Nasal cavity respiratory epithelium epithelial cell of viscerocranial mucosa (primary cell): ENCODE results near the gene PARP2. TPM values are rescaled to one million over a fixed set of nuclear protein-coding genes. Genes with fewer than 3 reads are reported as not detected.

Experiments used
- total RNA-seq: library from RNA; depleted of rRNA; stranded (reverse); fragments of >200 nt; gene quantifications from 2 replicates; pipeline ENCODE4 v1.2.3, GENCODE V29; 2014

The PARP2 gene, protein sequence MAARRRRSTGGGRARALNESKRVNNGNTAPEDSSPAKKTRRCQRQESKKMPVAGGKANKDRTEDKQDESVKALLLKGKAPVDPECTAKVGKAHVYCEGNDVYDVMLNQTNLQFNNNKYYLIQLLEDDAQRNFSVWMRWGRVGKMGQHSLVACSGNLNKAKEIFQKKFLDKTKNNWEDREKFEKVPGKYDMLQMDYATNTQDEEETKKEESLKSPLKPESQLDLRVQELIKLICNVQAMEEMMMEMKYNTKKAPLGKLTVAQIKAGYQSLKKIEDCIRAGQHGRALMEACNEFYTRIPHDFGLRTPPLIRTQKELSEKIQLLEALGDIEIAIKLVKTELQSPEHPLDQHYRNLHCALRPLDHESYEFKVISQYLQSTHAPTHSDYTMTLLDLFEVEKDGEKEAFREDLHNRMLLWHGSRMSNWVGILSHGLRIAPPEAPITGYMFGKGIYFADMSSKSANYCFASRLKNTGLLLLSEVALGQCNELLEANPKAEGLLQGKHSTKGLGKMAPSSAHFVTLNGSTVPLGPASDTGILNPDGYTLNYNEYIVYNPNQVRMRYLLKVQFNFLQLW
- total RNA-seq = 9.9 and 10.7 TPM in 2 replicates

DNA sequence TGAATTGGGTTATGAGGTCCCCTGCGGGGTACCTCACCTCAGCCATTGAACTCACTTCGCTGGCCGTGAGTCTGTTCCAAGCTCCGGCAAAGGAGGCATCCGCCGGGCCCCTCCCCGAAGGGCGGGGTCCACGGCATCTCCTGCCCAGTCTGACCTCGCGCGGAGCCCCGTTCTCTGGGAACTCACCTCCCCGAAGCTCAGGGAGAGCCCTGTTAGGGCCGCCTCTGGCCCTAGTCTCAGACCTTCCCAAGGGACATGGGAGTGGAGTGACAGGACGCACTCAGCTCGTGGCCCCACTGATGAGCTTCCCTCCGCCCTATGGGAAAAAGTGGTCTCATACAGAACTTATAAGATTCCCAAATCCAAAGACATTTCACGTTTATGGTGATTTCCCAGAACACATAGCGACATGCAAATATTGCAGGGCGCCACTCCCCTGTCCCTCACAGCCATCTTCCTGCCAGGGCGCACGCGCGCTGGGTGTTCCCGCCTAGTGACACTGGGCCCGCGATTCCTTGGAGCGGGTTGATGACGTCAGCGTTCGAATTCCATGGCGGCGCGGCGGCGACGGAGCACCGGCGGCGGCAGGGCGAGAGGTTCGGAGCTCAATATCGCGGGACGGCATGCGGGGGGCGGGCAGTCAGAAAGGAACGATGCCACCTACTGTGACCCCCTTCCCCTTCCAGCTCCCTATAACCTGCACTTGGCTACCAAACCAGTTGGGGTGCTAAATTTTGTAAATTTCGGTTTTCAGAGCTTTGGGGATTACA is at the start of gene PARP2:
Gene PARP2, plus strand, starts transcription at position 544 of the 770 bp plus-strand sequence. Its CDS starts 7 bp downstream, at position 551.

DNA sequence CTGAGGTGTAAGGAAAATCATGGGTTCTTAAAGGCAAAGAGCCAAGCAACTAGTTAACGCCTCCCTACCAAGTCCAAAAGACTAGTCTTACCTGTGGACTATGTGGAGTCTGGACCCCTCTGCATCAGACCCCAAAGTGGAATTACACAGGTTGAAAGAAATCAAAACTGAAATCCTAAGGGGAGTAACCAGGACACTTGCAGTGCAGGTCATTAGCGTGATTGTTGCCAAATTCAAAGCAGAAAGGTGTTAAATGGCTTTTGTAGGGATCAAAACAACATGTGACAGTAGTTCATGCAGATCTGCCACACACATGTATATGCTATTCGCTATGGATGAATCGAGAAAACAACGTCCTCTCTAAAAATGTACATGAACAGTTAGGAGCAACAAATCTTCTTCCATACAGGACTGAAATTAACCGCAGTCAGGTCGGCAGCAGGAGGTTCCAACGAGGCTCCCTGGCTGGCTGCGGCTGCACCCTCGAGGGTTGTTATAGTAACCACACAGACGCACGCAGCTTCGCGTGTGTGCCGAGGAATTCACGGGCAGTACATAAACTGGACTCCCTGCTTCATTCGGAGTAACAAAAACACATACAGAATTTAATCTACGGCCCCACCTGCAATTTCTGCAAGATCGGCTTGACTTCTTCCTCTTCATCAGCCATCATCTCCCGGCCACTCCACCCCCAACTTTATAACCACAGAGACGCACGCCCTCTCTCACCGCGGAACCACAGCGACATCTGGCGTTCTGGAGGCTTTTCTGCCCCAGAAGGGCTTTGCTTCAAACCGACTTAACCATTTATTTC is 38.0 kb upstream of the PARP2 start, which contains the start of gene TTC5:
Gene TTC5, minus strand, starts transcription at position 687 of the 814 bp plus-strand sequence. Its CDS starts 14 bp downstream, at position 673.

DNA sequence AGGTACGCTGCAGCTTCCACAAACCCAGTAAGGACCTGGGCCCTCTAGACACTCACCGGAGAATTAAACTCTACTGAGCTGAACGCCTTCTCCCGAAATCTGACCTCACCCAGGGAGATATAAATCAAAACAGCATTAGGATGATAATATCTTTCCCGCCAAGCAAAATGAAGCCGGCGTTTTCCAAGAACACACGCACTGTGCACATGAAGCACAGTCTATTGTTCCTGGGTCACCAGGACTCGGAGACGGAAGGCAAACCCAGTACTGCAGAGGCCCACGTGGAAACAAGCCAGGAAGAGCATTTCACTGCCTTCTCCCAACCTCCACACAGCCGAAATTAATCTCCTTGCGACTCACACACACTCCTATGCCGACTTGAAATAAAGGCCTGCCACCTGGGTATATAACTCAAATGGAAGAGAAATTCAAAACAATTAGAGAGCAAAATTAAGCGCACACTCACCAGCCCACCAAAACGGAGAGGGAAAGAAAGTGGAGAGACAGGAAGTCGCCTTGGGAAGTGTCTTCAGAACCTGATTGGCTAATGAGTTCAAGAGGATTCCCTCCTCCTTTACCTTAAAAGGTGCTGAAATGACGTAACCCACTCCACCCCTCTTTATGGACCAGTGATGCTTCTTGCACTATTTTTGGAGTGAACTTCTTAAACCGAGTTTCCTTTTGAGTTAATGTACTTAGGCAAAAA is 10.5 kb upstream of the PARP2 start, which contains the start of gene CCNB1IP1:
Gene CCNB1IP1, minus strand, starts transcription at position 492 of the 706 bp plus-strand sequence. CDS start 16,756 bp downstream, outside the sequence.

Other genes with a start within 250 kb of the PARP2 start
- gene OR4K17, start 232.9 kb upstream of the PARP2 start, total RNA-seq = not detected in 2 replicates
- gene OR4N5, start 204.8 kb upstream of the PARP2 start, total RNA-seq = not detected in 2 replicates
- gene OR11G2, start 152.7 kb upstream of the PARP2 start, total RNA-seq = not detected in 2 replicates
- not detected in 2 replicates for gene OR11H6, start 119.9 kb upstream of the PARP2 start, total RNA-seq
- not detected in 2 replicates for gene OR11H7, start 114.7 kb upstream of the PARP2 start, total RNA-seq
- gene OR11H4, start 104.3 kb upstream of the PARP2 start, total RNA-seq = not detected in 2 replicates
- gene TTC5, start 37.7 kb upstream of the PARP2 start, total RNA-seq = 8.9 and 23.0 TPM in 2 replicates
- gene CCNB1IP1, start 10.4 kb upstream of the PARP2 start, total RNA-seq = 83.3 and 150 TPM in 2 replicates
- gene TEP1, start 69.9 kb downstream of the PARP2 start, total RNA-seq = 13.0 and 29.0 TPM in 2 replicates
- gene KLHL33, start 92.5 kb downstream of the PARP2 start, total RNA-seq = not detected in 2 replicates
- gene OSGEP, start 111.2 kb downstream of the PARP2 start, total RNA-seq = 15.0 and 17.6 TPM in 2 replicates
- 64.9 and 86.6 TPM in 2 replicates for gene APEX1, start 111.6 kb downstream of the PARP2 start, total RNA-seq
- 17.4 and 27.3 TPM in 2 replicates for gene PIP4P1, start 117.8 kb downstream of the PARP2 start, total RNA-seq
- 40.6 and 84.1 TPM in 2 replicates for gene PNP, start 125.8 kb downstream of the PARP2 start, total RNA-seq
- gene RNASE10, start 161.9 kb downstream of the PARP2 start, total RNA-seq = not detected in 2 replicates
- not detected in 2 replicates for gene RNASE9, start 217.4 kb downstream of the PARP2 start, total RNA-seq
- gene RNASE11, start 244.4 kb downstream of the PARP2 start, total RNA-seq = not detected in 2 replicates
- gene RNASE12, start 247.7 kb downstream of the PARP2 start, total RNA-seq = not detected in 2 replicates